ENCODE measurements around the gene PSMD10.

The PSMD10 gene

GRCh38 chrX:108049649-108050048 lies 41.7 kb downstream of the PSMD10 start:
- H3K9me2 ChIP-seq (replicated peaks; ENCODE audit: insufficient read depth, low read length) = no peaks in the 10 kb centered on the region
- no peaks in the 10 kb centered on the region for H3K9me3 ChIP-seq (ENCODE audit: insufficient read depth, low read length)
- no peak overlapping the region for H3K9ac ChIP-seq (ENCODE audit: low read length)
- H3K4me3 ChIP-seq (ENCODE audit: insufficient read depth, low read length, poor library complexity, severe bottlenecking) = no peak overlapping the region
- H3K36me3 ChIP-seq (ENCODE audit: low read length) = no peaks in the 10 kb centered on the region
- no peak overlapping the region for H2AFZ ChIP-seq (ENCODE audit: low read depth, low read length, severe bottlenecking)
- no peaks in the 10 kb centered on the region for H3F3A ChIP-seq (ENCODE audit: insufficient read depth)
- no peaks in the 10 kb centered on the region for H4K20me1 ChIP-seq (ENCODE audit: low read depth, low read length)
- H3K79me2 ChIP-seq (ENCODE audit: insufficient read depth, low read length) = no peaks in the 10 kb centered on the region
- no peak overlapping the region for H3K4me2 ChIP-seq (ENCODE audit: low read depth, low read length, poor library complexity, severe bottlenecking)
- H3K27me3 ChIP-seq (ENCODE audit: low read length) = no peaks in the 10 kb centered on the region
- TF ChIP-seq, protein P1, sequence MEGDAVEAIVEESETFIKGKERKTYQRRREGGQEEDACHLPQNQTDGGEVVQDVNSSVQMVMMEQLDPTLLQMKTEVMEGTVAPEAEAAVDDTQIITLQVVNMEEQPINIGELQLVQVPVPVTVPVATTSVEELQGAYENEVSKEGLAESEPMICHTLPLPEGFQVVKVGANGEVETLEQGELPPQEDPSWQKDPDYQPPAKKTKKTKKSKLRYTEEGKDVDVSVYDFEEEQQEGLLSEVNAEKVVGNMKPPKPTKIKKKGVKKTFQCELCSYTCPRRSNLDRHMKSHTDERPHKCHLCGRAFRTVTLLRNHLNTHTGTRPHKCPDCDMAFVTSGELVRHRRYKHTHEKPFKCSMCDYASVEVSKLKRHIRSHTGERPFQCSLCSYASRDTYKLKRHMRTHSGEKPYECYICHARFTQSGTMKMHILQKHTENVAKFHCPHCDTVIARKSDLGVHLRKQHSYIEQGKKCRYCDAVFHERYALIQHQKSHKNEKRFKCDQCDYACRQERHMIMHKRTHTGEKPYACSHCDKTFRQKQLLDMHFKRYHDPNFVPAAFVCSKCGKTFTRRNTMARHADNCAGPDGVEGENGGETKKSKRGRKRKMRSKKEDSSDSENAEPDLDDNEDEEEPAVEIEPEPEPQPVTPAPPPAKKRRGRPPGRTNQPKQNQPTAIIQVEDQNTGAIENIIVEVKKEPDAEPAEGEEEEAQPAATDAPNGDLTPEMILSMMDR (IDR thresholded peaks at IDR 0.05; ENCODE audit: insufficient read depth, low read length, poor library complexity, severe bottlenecking) = no peak
- no peak for TF ChIP-seq EZH2phosphoT487 (conservative IDR thresholded peaks at IDR 0.05; ENCODE audit: low read length)
- H3K27ac ChIP-seq (ENCODE audit: low read depth, low read length) = no peak overlapping the region

DNA sequence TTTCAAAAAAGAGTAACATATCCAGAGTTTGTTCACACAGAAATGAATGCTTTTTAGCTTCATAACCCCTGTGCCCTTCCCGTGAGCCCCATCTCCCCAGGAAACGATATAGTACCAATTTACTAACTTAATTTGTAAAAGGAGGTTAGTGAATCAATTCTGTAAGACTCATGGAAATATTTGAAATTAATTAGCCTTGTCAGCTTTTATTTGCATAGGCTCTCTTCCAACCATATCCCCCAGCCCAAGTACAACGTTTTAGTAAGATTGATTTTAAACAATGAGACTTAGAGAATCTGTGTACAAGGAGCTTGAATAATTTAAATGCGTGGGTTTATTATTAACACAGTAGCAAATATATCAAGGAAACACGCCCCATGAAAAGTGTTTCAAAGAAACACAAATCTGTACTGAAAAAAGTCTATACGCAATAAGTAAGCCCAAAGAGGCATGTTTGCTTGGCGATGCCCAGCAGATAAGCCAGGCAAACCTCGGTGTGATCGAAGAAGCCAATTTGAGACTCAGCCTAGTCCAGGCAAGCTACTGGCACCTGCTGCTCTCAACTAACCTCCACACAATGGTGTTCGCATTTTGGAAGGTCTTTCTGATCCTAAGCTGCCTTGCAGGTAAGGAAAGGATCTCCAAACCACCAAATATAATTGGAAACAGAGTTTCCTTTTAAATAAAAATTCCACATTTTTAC lies 46.6 kb downstream of the PSMD10 start, which contains the start of gene VSIG1:
Gene VSIG1 (plus strand): TSS at position 512 of the 703 bp plus-strand sequence. CDS start 66 bp downstream, at position 578.
- no peak within 1 kb of the TSS for H3K4me3 ChIP-seq (ENCODE audit: insufficient read depth, low read length, poor library complexity, severe bottlenecking)
- no peaks in the 10 kb centered on the region for H3F3A ChIP-seq (ENCODE audit: insufficient read depth)
- H3K79me2 ChIP-seq (ENCODE audit: insufficient read depth, low read length) = no peaks in the 10 kb centered on the region
- no peaks in the 10 kb centered on the region for H3K9me3 ChIP-seq (ENCODE audit: insufficient read depth, low read length)
- no peak within 1 kb of the TSS for H3K27ac ChIP-seq (ENCODE audit: low read depth, low read length)
- no peak within 1 kb of the TSS for H3K9ac ChIP-seq (ENCODE audit: low read length)
- H3K36me3 ChIP-seq (ENCODE audit: low read length) = no peaks in the 10 kb centered on the region
- H3K4me2 ChIP-seq (ENCODE audit: low read depth, low read length, poor library complexity, severe bottlenecking) = no peak within 1 kb of the TSS
- no peak within 1 kb of the TSS for H2AFZ ChIP-seq (ENCODE audit: low read depth, low read length, severe bottlenecking)
- no peaks in the 10 kb centered on the region for H4K20me1 ChIP-seq (ENCODE audit: low read depth, low read length)
- no peaks in the 10 kb centered on the region for H3K27me3 ChIP-seq (ENCODE audit: low read length)
- TF ChIP-seq, protein P1 (IDR thresholded peaks at IDR 0.05; ENCODE audit: insufficient read depth, low read length, poor library complexity, severe bottlenecking) = no peak
- TF ChIP-seq EZH2phosphoT487 (conservative IDR thresholded peaks at IDR 0.05; ENCODE audit: low read length) = no peak
- H3K9me2 ChIP-seq (replicated peaks; ENCODE audit: insufficient read depth, low read length) = no peaks in the 10 kb centered on the region

- Histone ChIP-seq H3K36me3 (ENCODE audit: low read length) (no peaks in the 10 kb centered on the region), H3F3A (ENCODE audit: insufficient read depth) (no peaks in the 10 kb centered on the region), H4K20me1 (ENCODE audit: low read depth, low read length) (no peaks in the 10 kb centered on the region), H3K9me2 (replicated peaks; ENCODE audit: insufficient read depth, low read length) (no peaks in the 10 kb centered on the region), H3K9ac (ENCODE audit: low read length) (no peak overlapping the region), H3K27ac (ENCODE audit: low read depth, low read length) (no peak overlapping the region), H3K27me3 (ENCODE audit: low read length) (no peaks in the 10 kb centered on the region), H2AFZ (ENCODE audit: low read depth, low read length, severe bottlenecking) (no peak overlapping the region), H3K9me3 (ENCODE audit: insufficient read depth, low read length) (no peaks in the 10 kb centered on the region), H3K4me3 (ENCODE audit: insufficient read depth, low read length, poor library complexity, severe bottlenecking) (no peak overlapping the region), H3K79me2 (ENCODE audit: insufficient read depth, low read length) (no peaks in the 10 kb centered on the region), H3K4me2 (ENCODE audit: low read depth, low read length, poor library complexity, severe bottlenecking) (no peak overlapping the region)
- TF ChIP-seq, protein P1 (IDR thresholded peaks at IDR 0.05; ENCODE audit: insufficient read depth, low read length, poor library complexity, severe bottlenecking) = no peak
- TF ChIP-seq EZH2phosphoT487 (conservative IDR thresholded peaks at IDR 0.05; ENCODE audit: low read length) = no peak
Measured at GRCh38 chrX:108036298-108036973, 54.9 kb downstream of the PSMD10 start.
